Inferior parietal cortex (tissue), 1 donor: ENCODE measurements around the gene NEK5.

Source experiments
- DNase-seq: peaks from one replicate; pipeline ENCODE4 v3.0.0-alpha.2; 2016; ENCODE audit errors: extremely low spot score

NEK5 gene

GRCh38 chr13:52011632-52012511 is 117.0 kb downstream of the NEK5 start, which contains the start of gene ALG11:
TSS of gene ALG11 (plus strand) at chr13:52012398. CDS start at chr13:52012419, 21 bp downstream.
- peak; percentile 99 for DNase-seq

GRCh38 chr13:52010890-52011631 is 117.8 kb downstream of the NEK5 start, which contains the start of gene ATP7B:
TSS of gene ATP7B (minus strand) at chr13:52011450. CDS start at chr13:52011337, 113 bp downstream.
- no peak for DNase-seq

- DNase-seq, result no peak
These were observed 118.9 kb downstream of the NEK5 start for GRCh38 chr13:52009946-52010345.

GRCh38 chr13:52006523-52007245 is 122.2 kb downstream of the NEK5 start:
- no peak for DNase-seq

GRCh38 chr13:52005841-52006522 is 122.9 kb downstream of the NEK5 start:
- no peak for DNase-seq

GRCh38 chr13:52004511-52005170 is 124.2 kb downstream of the NEK5 start:
- no peak for DNase-seq

- no peak for DNase-seq
These were observed 125.3 kb downstream of the NEK5 start for GRCh38 chr13:52003541-52003940.

GRCh38 chr13:52002361-52002760 is 126.5 kb downstream of the NEK5 start:
- no peak for DNase-seq

GRCh38 chr13:52001120-52001731 is 127.6 kb downstream of the NEK5 start:
- peak; percentile 50 for DNase-seq

GRCh38 chr13:51999921-52000320 is 129.0 kb downstream of the NEK5 start:
- no peak for DNase-seq

GRCh38 chr13:51999510-51999911 is 129.4 kb downstream of the NEK5 start:
- DNase-seq, result no peak

GRCh38 chr13:51998723-51999509 is 130.0 kb downstream of the NEK5 start:
- DNase-seq, result no peak

- no peak for DNase-seq
These were observed 131.1 kb downstream of the NEK5 start for GRCh38 chr13:51997641-51998330.

- DNase-seq, result no peak
These were observed 131.7 kb downstream of the NEK5 start for GRCh38 chr13:51997186-51997585.

GRCh38 chr13:51996641-51997040 is 132.2 kb downstream of the NEK5 start:
- no peak for DNase-seq

- DNase-seq, result peak; percentile 53
These were observed 133.0 kb downstream of the NEK5 start for GRCh38 chr13:51995677-51996551.

- no peak for DNase-seq
These were observed 135.2 kb downstream of the NEK5 start for GRCh38 chr13:51993713-51994112.
